Gastroesophageal sphincter (tissue), 3 donors: ENCODE measurements around the gene PLS1.

ENCODE experiments used
- CTCF ChIP-seq, 4 experiments: fragments of 200-600 bp in 2 of 4; fragments of 450-650 bp in 2 of 4; sonication (generic) in 1 of 4; IDR thresholded peaks; one replicate each; pipeline ENCODE4 v1.5.1; 2017 to 2019; ENCODE audit warnings: antibody characterized with exemption in 4 of 4, mild to moderate bottlenecking in 2 of 4, moderate library complexity in 2 of 4
- EP300 ChIP-seq: sonication (generic); formaldehyde crosslinking; IDR thresholded peaks from one replicate; pipeline ENCODE4 v1.6.1; 2017; ENCODE audit warnings: antibody characterized with exemption, mild to moderate bottlenecking
- POLR2A ChIP-seq, 2 donors: fragments of 450-650 bp; IDR thresholded peaks; one replicate each; pipeline ENCODE4 v1.6.1; 2017; ENCODE audit warnings: antibody characterized with exemption in 2 of 2, mild to moderate bottlenecking in 2 of 2, moderate library complexity in 1 of 2

GRCh38 chr3:142734834-142735233, 138.6 kb downstream of the PLS1 start:
- TF ChIP-seq EP300 = no peak
- no peak for TF ChIP-seq CTCF (IDR thresholded peaks at IDR 0.05)
- TF ChIP-seq POLR2A (IDR thresholded peaks at IDR 0.05) = no peak
